ENCODE results near the gene SYT9. TPM values are rescaled to one million over a fixed set of nuclear protein-coding genes. Genes with fewer than 3 reads are reported as not detected.

Gene SYT9
- total and polyA plus RNA-seq, 9 of the 15 experiments (the other 6 are each of a cell fraction or from before 2014, with no cell fraction given): 0.01 TPM; not detected in 8

GRCh38 chr11:7501251-7501650 is 249.5 kb downstream of the SYT9 start:
- intact Hi-C loops (cut with micrococcal nuclease) (no loop called here), in situ Hi-C loops (cut with MboI) (no loop called here)
- no peak overlapping the region for H3K4me3 ChIP-seq
- no peaks in the 10 kb centered on the region for H3K36me3 ChIP-seq (ENCODE audit: control insufficient read depth, insufficient read depth, low read length)
- WGBS (ENCODE audit: insufficient coverage, low coverage, missing lambda C conversion rate): 2% methylated on average over 3 of the region's 3 CpGs
- no peak overlapping the region for H3K9ac ChIP-seq (ENCODE audit: insufficient read depth in 1 of 2, low read depth in 2 of 2, low read length in 2 of 2)
- no peak overlapping the region for H2AFZ ChIP-seq (ENCODE audit: low read depth, low read length)
- no peaks in the 10 kb centered on the region for H3K9me3 ChIP-seq (replicated peaks; ENCODE audit: control insufficient read depth, insufficient read depth, low read depth, low read length)
- ATAC-seq: no peak
- no peaks in the 10 kb centered on the region for H3K9me1 ChIP-seq (ENCODE audit: control insufficient read depth, insufficient read depth, low read length)
- no peak for DNase-seq (ENCODE audit: extremely low read depth in 1 of 4, low spot score in 3 of 4)
- no peaks in the 10 kb centered on the region for H3K79me2 ChIP-seq (ENCODE audit: control insufficient read depth, insufficient read depth, low read length)
- BruUV-seq (replicated peaks): no TSS peak
- no peak overlapping the region for H3K4me2 ChIP-seq (ENCODE audit: insufficient read depth, low read length)
- no peak overlapping the region for H3K27ac ChIP-seq (ENCODE audit: extremely low read depth, low read depth, low read length)
- H3K27me3 ChIP-seq (ENCODE audit: control insufficient read depth in 2 of 2, insufficient read depth in 2 of 2, low read length in 2 of 2): peaks cover 0 to 8% of the 10 kb centered on the region in 2 experiments; a peak in 2 of 5 replicates
- ChIA-PET CTCF (ENCODE audit: low intra/inter-chr PET ratio) (no interaction called here), POLR2A (interaction anchor here (0.7 kb wide), 1 partner anchor 65 kb away, joined by 3 read pairs; no protein-coding TSS in a partner anchor)
- no peaks in the 10 kb centered on the region for H4K20me1 ChIP-seq (replicated peaks; ENCODE audit: control insufficient read depth, insufficient read depth, low read length)
- FAIRE-seq: no peak
- no peaks in the 10 kb centered on the region for H3K4me1 ChIP-seq (replicated peaks in 1 of 2; ENCODE audit: control insufficient read depth in 2 of 2, insufficient read depth in 2 of 2, low read length in 2 of 2)
- no peak for TF ChIP-seq DPF2 (IDR thresholded peaks at IDR 0.05)
- no peak for TF ChIP-seq ZNF175 (CRISPR knock-in tag; IDR thresholded peaks at IDR 0.05; ENCODE audit: low read depth)
- no peak for TF ChIP-seq FOXA1 (IDR thresholded peaks at IDR 0.05; ENCODE audit: borderline replicate concordance)
- TF ChIP-seq MYBL2 (IDR thresholded peaks at IDR 0.05; ENCODE audit: low read depth): no peak
- TF ChIP-seq MYBL2 (CRISPR knock-in tag; IDR thresholded peaks at IDR 0.05; ENCODE audit: borderline replicate concordance): no peak
- no peak for TF ChIP-seq ZBTB8A (IDR thresholded peaks at IDR 0.05; ENCODE audit: partially characterized antibody)
- no peak for TF ChIP-seq CHCHD3 (CRISPR knock-in tag; IDR thresholded peaks at IDR 0.05)
- TF ChIP-seq CTCF (IDR thresholded peaks at IDR 0.05 in 2 of 3, conservative IDR thresholded peaks at IDR 0.05 in 1 of 3; ENCODE audit: insufficient read depth in 2 of 3, low read depth in 1 of 3, low read length in 3 of 3): no peak
